ENCODE measurements around the gene REN. TPM values are rescaled to one million over a fixed set of nuclear protein-coding genes. Genes with fewer than 3 reads are reported as not detected.

Gene REN
- total RNA-seq, 1 donor from 2014 or later = not detected

DNA sequence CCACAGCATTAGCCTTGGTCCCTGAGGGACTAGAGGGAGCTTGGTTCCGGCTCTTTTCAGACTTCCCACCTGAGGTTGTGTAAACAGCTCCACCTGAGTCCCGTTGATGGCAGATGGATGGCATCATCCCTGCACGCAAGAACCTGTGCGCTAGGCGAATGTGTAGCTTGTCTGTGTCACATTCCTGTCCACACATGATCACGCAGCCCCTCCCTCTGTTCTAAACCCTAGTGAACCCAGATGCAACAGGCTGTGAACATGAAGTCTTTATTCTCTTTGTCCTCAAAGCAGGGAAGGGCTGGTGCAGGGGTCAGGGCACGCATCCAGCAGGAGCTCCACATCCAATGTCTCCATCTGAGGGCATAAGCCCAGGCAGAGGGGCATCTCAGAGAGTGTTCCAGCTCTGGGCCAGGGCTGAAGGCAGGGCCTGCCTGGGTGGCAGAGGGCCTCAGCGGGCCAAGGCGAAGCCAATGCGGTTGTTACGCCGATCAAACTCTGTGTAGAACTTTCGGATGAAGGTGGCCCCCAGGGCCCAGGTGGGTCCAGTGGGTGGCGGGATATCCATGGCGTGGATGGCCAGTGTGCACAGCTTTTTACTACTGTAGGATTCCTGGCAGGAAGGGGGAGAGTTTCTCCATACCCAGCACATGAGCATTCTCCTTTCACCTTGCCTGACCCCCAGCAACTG, 11.4 kb downstream of the REN start:
- DNase-seq (ENCODE audit: low read depth in 2 of 2) = no peak

DNA sequence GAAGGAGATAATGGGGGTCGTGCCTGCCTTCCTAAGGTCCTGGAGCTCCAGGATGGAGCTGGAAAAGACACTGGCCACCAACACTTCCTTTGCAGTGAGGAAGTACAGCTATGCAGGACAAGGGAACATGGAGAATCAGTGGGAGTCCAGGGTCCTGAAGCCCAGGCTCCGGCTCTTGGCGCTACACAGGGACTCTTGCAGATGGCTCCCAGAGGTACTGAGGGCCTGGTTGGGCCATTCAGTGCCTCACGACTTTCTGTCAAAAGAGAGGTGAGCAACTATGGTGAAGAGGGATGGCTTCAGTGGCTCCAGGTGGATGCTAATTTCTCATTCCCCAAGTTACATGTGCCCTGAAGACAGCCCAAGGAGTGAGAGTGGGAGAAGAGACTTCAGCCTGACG, 12.5 kb downstream of the REN start:
- DNase-seq (ENCODE audit: low read depth in 2 of 2) = no peak

DNA sequence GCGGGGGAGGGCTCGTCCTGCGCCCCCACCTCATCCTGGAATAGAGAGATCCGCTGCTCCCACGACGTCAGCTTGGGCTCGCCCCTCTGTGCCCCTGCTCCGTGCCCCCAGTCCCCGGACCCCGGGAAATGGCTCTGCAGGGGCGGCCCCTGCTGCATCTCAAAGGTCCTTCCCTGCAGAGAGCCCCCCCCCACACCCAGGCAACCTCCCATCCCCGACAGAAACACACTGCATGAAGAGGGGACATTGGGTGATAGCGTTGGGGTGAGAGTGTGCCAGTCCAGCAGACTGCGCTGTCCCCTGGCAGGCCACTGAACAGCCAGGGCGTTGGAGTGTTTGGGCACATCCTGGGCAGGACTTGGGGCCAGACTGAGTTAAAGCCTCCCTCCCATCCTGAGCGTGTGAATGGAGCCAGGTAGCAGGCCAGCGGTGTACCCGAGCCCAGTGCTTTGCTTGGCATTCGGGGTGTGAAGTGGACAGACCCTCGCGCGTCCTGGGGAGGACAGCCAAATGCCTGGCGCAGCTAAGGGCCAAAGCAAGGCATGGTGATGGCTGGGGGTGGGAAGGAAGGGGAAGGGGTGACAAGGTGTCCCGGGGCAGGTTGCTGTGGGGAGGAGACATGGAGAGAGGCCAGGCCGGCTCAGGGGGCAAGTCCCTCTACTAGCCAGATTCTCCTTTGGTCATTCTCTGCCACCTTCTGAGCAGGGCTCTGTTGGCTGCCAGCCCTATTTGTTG, 13.7 kb downstream of the REN start:
- DNase-seq (ENCODE audit: low read depth in 2 of 2) = peak in 1 of 2 donors; percentile 13

DNA sequence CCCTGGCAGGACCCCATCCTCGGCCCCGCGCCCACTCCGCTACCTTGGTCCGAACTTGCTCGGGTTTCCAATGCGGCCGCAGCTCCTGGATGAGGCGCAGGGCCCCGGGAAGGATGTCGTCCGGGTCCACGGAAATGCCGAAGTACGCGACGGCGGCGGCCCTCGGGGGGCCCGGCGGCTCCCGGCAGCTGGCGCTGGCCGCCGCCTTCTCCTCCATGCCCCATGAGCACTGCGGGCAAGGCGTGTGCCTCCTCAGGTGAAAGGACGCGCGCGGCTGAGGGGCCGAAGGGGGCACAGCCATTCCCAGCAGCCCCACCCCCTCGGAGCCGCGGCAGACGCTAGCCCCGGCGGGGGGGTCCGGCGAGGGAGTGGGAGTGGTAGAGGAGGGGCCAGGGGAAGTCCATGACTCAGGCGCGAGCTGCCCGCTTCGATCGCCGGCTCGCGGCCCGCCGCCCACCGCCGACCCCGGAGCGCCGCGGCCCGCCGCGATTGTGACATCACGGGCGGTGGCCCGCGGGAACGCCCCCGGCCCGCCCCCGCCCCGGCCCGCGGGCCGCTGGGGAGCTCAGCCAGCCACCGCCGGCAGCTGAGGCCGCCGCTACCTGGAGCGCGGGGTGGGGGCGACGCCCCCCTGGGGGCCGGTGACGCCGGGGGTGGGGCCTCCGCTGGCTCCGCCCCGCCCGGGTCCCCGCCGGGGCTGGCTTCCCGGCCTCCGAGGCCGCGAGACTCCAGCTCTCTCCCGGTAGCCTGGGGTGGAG, 14.4 kb downstream of the REN start, which contains the start of gene ETNK2:
ETNK2 (minus strand) TSS at position 493 of the 758 bp plus-strand sequence; CDS start at position 301, 192 bp downstream.
- peak; percentile 22 to 76 for DNase-seq (ENCODE audit: low read depth in 2 of 2)

DNA sequence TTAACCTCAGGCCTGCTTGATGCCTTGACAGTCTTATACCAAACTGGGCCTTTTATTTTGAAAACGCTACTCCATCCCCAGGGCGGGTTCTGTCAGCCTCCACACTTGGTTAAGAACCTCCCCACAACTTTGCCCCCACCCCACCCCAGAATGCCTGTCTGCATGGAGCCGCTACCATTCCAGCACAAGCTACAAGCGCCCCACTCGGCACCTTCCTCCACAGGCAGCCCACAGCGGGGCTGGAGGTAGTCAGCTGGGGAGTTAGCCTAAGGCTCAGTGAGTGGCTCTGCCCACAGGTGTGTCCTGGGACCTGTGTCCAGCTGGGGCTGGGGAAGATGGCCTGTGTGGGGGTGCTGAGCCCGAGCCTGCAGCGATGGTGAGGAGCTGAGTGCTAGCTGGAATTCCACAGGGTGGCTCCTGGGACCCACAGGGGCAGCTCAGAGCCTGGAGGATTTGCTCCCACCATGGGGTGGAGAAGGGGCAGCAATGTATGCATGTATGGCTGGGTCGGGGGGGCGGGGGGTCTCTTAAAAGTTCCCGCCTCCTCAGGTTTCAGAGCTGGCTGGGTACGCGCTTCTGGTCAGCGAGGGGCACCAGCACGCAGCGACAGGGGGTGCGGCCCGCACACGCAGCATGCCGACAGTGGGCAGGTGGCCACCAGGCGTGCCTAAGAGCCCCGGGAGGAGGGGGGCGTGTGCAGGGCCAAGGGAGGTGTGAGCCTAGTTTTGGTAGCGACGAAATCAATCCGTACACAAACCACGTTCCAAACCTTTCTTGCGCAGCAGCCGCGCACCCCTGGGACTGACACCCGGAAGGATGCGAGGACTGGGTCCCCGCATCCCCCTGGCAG, 15.2 kb downstream of the REN start:
- DNase-seq (ENCODE audit: low read depth in 2 of 2) = no peak

DNA sequence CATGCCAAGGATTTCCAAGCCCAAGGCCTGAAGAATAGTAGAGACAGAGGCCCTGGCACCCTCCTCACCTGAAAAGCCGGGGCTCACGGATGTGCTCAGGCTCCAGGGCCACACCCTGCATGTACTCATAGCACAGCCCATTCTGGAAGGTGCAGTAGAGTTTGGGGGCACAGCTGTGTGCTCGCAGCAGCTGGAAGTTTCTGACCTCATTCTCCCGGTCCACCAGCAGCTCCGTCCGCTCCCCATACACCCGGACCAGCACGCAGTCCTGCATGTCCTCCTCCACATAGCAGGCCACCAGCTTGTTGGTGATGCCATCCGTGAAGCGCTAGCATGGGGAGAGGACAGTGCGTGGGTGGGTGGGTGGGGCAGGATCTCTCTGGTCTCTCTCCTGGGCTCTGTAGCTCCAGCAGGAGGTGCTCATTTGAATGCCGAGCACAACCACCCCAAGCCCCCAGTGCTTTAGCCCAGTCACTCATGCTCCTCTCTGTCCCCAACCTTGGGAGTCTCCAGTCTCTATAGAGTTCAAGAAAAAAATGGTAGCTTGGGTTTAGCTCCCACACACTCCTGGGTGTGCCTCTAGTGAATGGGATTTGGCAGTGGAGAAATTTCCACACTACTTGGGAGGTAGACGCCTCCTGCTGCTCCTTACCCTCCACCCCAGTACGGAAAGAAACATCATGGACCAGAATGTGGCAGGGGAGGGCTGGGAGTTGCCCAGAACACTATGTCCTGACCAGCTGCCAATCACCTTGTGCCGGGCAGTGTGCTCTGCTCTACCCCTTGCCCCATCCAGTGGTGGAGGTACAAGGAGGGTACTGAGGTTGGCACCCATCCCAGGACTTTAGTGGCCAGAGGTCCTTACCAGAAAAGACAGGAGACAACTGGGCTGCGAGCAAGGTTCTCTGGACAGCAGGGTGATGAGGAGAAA, 16.2 kb downstream of the REN start:
- DNase-seq (ENCODE audit: low read depth in 2 of 2) = no peak

DNA sequence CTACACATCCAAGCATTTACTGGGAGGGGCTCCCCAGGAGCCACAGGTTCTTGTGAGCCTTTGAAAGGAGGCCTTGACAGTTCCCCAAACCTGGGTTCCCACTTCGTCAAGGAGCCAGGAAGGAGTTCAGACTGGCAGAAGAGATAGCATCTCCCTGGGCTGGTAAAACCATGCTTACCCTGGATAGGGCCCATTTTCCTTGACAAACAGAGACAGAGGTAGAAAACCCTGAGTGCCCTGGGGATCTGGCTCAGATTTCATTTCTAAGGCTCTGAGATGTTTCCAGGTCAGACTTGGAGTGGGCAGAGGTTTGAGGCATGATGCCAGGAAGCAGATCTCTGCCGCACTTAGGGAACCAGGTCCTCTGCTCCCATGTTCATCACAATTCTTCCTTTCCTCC, 17.0 kb downstream of the REN start:
- no peak for DNase-seq (ENCODE audit: low read depth in 2 of 2)

DNA sequence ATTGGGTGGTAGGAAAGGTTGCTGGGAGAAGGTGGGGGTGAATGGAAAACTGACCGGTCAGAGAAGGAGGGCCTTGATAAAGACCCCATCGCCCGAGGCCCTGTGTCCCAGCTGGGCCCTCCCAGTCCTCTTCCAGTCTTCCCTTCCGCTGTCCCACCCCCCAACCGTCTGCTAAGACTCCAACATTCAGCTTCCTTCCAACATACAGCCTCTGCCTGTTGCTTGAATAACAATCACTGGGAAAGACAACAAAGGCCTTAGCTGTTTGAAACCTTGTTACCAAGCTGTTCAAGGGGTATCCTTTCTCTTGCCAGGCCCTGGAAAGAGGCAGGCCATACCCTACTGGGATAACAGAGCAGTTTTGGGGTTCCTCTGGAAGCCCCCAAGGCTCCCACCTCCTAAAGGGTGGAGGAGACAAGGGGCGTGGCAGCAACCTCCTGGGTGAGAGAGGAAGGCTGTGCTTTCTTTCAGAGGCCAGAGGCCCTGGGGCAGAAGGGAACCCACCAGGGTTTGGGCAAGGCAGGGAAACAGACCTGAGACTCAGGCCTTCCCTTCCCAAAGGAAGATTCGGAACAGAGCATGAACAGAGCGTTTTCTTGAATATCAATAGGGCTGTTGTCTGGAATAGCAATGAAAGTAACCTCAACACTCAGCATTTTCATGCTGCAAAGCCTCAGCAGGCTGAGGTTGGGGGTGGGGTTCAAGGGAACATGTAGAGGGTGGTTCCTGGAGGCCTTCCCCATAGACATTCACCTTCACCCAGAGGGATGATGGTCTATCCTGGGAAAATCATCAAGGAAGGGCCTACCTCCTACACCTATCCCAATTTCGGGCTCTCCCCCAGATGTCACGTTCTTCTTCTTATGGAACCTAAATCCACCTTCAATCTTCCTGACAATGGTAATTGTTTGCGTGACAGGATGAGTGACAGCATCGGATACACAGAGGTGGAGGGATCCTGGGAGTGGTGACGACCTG, 18.4 kb downstream of the REN start:
- DNase-seq (ENCODE audit: low read depth in 2 of 2) = no peak

DNA sequence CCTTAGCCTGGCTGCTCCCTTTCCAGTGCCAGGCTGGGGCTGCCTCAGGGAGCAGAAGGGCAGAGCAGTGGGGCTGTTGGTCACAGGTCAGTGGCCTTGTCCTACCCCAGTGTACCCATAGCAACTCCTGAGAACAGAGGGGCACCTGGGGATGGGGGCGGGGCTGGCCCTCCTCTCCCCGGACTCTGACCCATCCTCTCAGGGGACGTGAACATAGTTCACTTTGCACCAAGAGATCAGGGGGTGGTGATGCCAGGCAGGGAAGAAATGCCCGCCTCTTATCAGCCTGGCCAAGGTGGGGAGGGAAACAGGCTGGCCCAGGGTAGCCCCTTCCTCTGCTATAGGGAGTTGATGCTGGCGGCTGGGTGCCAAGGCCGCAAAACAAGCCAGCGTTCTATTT, 19.2 kb downstream of the REN start:
- no peak for DNase-seq (ENCODE audit: low read depth in 2 of 2)

DNA sequence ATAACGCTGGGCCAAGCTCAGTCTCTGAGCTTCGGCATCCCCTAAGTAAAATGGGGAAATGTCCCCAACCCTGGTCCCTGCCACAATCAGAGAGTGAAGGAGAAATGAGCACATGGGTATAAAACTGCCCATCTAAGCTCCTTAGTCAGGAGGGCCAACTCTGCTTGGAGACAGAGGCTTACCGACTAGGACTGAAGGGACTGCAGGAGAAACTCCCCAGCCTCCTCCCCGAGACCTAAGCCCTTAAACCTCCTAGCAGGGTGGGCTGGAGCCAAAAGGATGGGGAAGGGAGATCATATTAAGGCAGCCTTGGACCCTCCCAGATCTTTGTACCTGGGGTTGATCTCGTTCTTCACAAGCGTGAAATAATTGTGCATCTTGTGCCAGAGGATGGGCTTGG, 19.8 kb downstream of the REN start:
- DNase-seq (ENCODE audit: low read depth in 2 of 2) = no peak

DNA sequence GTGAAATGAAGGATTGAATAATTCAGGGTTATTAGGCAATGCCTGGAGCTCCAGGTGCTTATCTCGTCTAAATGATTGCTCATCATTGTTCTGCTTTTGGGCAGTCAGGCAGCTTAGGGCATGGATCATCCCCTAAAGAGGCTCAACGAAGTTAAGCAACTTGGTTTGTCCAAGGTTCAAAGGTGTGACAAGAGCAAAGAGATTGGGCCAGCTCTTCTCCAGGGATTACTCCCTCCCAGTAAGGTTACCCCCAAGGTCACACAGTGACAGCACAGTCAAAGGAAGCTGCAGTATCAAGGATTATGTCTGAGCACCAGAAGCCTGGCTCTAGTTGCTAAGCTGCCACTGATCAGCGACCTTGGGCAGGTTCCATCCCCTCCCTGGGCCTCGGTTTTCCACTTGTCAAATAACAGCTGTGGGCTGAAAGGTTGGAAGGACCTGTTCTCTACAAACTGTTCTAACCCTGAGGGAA, 21.1 kb downstream of the REN start:
- DNase-seq (ENCODE audit: low read depth in 2 of 2) = no peak

DNA sequence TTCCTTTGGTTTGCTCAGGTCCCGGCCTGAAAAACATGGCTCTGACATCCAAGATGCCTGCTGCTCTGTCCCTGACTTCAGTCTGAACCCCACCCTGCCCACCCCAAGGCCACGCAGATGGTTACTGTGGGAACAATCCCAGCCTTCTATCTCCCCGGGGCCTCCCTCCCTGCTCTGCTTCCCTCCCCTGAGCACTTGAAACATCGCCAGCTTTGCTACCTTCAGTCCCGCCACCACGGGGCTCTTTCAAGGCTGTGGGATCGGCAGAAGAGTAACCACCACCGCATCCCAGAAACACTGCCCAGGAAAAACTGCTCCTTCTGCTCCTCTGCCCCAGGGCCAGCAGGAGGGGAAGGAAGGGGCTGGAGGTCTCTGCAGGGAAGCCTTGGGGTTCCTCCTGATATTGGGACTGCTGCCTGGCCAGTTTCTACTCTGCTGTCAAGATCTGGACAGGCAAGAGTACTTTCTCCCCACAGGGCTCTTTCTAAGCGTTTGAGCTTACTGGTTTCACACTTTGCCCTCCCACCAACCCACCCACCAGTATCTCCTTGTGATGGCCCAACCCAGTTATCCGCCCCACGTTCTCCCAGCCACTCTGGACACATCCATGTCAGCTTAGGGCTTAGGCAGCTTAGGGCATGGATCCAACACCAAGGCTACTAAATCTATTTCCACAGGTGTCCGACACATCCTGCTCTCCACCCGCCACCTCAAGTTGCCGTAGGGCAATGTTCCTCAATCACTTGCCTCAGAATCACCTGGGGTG, 22.7 kb downstream of the REN start:
- no peak for DNase-seq (ENCODE audit: low read depth in 2 of 2)

DNA sequence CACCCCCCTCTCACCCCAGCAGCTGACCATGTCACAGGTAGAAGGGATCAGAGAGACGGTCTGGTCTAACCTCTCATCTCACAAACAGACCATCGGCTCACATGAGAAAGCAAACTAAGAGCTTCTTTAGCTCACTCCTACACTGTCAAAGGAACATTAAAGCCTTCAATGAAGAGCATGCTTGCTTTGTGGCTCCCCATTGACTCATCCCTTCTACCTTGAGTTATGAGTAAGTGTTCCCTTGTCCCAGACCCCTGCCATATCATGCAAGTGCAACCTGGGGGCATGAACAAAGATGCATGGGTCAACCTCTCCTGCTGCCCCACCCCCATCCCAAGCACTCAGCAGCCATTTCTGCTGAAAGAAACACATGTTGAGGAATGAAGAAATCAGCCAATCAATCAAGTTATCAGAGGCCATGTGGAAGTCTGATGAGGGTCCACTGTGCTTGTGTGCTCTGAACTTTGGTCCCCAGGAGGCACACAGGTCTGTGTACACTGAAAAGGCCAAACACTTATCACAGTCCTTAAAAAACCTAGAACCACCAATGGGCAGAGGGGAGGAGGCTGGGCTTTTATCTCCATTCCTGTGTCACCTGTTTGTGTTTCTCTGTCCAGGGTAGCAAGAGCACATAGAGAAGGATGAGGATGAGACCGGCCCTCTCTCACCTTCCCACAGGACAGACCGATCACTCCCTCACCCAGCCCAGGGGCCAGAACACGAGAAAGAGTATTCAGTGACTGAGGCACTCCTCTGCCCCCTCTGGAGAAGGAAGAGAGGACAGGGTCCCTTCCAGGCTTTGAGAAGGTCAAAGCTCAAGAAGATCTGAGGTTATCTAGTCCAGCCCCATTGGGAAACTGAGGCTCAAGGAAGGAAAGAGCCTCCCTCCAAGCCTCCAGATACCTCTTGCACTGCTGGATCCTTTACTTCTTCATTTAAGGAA, 23.8 kb downstream of the REN start:
- DNase-seq (ENCODE audit: low read depth in 2 of 2) = no peak

DNA sequence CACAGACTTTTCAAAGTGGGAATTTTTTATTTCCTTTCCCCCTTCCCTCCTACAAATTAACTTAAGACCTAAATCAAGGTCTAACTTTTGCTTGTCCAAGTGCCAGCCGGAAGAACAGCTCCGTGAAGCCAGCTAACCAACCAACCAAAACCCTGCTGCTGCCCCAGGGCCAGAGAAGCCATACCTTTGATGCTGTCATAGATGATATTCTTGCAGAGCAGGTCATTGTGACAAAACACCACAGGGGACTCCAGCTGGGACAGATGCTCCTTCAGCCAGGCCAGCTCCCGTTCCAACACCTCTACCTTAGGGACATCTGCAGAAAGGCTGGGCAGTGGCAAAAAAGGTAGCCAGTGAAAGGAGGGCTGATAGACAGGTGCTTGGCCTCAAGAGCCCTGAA, 25.0 kb downstream of the REN start:
- DNase-seq (ENCODE audit: low read depth in 2 of 2) = no peak

DNA sequence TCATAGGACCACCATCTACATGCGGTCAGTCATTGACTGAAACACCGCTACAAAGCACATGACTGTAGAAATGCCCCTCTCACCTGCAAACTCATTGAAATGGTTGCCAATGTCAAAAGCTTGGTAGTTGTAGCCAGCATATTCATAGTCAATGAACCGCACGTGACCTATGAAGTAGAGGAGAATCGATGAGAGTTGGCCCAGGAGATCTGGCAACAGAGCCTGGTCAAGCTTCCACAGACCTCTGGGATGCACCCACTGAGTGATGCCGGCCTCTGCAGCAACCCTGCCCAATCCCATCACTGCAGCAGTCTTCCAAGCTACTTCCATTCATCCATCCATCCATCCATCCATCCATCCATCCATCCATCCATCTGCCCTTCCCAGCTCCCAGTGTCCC, 26.2 kb downstream of the REN start:
- no peak for DNase-seq (ENCODE audit: low read depth in 2 of 2)

DNA sequence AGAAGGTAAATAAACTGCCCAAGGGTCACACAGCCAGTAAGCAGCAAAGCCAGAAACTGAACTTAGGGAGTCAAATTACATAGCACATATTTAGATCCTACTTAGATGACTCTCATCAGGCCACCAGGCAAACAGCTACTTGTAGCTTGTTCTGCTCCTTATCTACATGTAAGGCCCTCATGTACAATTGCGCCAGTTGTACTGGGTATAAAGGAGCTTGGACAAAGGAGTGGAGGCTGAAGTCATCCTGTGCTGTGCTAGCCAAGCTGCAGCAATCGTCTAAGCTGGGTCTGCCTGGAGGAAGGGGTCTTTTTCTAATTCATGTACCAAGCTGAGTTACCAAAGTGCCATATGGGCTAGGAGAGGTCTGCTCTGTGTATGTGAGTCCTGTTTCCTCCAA, 27.0 kb downstream of the REN start:
- no peak for DNase-seq (ENCODE audit: low read depth in 2 of 2)

DNA sequence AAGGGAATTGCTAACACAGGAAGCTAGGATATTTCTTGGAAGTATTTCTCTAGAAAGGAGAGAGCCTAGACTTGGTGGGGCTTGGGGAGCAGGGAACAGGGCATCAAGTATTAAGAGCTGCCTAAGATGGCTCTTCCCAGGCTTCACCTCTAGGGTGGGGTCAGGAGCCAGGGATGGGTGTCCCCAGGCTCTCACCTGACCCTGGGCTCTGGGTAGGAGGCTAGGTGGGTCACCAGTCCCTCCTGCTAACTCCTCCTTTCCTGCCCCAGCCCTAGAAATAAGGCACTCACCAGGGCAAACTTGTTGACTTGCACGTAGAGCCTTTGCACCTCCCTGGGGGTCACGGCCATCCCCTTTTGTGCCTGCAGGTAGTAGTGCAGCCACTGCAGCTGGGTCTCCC, 29.3 kb downstream of the REN start:
- DNase-seq (ENCODE audit: low read depth in 2 of 2) = no peak

All from dermis microvascular lymphatic vessel endothelial cell (primary cell).